Skin of body (tissue), 2 donors: ENCODE results near the gene PHLDB2. TPM values are rescaled to one million over a fixed set of nuclear protein-coding genes. Genes with fewer than 3 reads are reported as not detected.

Experiments used
- DNase-seq: peaks from one replicate; lab custom pipeline; 2025; lab: John Stamatoyannopoulos, UW
- total RNA-seq: library from RNA; depleted of rRNA; stranded (reverse); fragments of >200 nt; gene quantifications from one replicate; pipeline ENCODE4 v1.2.3, GENCODE V29; 2014

The PHLDB2 gene
- total RNA-seq, 1 donor from 2014 or later: 92.0 TPM

DNA sequence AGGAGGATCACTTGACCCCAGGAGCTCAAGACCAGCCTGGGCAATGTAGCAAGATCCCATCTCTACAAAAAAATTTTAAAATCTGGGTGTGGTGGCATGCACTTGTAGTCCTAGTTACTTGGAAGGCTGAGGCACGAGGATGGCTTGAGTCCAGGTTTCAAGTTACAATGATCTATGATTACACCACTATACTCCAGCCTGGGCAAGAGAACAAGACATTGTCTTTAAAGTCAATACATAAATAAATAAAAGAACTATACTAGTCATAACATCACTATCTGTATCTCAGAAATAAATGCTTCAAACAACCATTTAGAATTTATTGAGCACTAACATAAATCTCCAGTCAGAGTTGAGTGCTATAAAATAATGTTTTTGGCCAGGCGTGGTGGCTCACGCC lies 8.5 kb upstream of the PHLDB2 start:
- DNase-seq: no peak

DNA sequence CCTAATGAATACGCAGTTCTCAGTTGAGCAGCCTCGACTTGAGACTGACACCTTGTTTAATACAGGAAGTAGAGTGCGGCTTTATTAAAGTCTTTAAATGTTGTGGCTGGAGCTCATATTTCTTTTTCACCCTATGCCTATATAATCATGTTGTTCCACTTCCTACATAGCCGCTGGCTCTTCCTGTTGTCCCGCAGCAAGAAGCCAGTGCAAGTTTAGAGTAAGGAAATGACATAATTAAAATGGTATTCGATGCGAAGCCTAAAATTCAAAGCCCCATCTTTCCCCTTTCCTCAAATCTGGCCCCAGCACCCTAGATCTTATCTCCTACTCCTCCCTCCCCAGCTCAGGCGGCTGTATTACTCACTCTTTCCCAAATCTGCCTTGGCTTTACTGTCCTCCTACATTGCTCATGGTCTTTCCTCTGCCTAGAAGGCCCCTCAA lies 7.5 kb upstream of the PHLDB2 start:
- peak; percentile 73 for DNase-seq

DNA sequence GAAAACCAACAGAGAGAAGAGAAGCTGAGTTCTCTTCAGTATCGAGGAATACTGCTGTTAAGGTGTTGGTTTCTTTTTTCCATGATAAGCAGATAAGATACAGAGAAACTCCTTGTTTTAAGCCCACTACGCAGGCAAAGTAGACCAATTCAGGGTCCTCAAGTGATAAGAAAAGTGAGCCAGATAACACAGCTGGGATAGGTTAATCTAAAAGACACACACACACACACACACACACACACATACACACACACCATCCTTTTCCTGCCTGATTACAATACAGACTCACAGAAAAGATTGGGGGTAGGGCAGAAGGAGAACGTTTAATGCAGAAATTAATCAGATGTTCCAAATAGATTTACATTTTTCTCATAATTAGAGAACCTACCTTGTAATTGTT lies 6.5 kb upstream of the PHLDB2 start:
- no peak for DNase-seq

DNA sequence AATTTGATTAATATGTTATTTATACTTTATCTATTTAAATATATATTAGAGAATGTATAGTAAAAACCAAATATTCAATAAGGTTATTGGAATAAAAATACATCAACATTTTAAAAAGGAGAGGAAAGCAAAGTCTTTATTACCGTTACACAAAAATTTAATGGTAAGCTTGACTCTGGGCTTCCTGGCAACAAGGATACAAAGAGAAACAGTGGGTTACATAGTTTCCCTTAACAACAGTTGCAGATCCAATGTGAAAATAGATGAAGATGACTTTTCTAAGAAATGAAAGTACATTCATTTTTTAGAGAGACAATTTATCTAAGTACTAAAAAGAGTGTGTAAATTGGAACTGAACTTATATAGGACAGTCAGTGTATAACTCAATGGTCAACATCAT lies 6.0 kb upstream of the PHLDB2 start:
- DNase-seq: no peak

DNA sequence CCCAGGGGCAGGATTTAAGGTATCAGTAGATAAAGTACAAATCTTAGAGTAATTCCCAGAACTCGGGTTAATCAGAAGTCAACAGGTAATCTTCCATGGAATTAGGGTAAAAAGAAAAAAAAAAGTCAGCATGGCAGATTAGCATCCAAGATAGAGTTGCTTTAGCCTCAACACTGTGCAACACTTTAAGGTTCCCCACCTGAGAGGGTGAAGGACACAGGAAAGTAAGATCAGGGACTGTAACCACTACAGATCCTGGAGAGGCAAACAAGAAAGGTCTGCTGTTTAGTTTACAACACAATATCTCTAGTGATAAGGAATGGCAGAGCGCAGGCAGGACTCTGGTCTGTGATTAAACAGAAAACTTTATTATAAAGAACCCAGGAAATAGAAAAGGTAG lies 4.1 kb upstream of the PHLDB2 start:
- no peak for DNase-seq

DNA sequence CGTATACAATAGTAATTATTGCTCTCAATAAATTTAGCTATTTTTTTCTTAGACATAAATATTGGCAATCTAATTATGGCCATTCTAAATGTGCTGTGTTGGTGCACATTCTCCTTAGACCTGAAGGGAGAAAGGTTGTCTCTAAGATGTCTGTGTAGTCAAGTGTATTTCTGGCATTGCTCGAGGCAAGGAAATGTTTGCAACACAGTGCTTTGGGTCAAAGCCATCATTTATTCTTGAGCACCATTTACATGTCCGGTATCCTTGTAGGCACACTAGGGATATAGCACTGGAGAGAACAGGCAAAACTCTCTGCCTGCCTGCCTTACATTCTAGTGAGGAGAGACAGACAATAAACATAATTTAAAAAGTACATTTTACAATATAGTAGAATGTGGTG lies 2.6 kb upstream of the PHLDB2 start:
- no peak for DNase-seq

DNA sequence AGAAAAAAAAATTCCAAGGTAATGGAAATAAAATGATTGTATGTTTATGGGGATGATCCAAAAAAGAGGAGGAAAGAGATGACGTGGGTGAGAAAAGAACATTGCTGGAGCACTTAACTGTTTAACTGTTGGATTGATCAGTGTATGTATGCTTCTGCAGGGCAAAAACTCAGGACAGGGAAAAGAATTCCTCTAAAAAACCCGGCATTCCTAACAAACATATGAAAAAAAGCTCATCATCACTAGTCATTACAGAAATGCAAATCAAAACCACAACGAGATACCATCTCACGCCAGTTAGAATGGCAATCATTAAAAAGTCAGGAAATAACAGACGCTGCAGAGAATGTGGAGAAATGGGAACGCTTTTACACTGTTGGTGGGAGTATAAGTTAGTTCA lies 1.6 kb upstream of the PHLDB2 start:
- no peak for DNase-seq

DNA sequence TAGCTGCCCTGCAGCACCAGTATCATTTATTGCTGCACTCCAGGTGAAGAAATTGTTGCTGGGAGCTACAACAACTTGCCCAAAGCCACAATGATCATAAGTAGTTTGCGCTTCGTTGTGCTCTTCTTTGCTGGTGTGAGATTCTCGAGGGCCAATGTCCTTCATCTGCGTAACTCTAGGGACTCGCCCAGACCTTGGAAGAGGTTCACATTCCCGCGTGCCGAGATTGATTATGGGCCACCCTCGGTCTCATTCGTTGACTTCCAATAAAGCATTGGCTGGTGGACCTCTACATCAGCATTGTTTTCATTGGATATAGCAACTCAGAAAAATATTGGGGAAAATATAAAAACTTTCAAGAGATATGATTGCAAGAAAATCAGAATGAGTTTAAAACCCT lies 423 bp upstream of the PHLDB2 start:
- DNase-seq: no peak

DNA sequence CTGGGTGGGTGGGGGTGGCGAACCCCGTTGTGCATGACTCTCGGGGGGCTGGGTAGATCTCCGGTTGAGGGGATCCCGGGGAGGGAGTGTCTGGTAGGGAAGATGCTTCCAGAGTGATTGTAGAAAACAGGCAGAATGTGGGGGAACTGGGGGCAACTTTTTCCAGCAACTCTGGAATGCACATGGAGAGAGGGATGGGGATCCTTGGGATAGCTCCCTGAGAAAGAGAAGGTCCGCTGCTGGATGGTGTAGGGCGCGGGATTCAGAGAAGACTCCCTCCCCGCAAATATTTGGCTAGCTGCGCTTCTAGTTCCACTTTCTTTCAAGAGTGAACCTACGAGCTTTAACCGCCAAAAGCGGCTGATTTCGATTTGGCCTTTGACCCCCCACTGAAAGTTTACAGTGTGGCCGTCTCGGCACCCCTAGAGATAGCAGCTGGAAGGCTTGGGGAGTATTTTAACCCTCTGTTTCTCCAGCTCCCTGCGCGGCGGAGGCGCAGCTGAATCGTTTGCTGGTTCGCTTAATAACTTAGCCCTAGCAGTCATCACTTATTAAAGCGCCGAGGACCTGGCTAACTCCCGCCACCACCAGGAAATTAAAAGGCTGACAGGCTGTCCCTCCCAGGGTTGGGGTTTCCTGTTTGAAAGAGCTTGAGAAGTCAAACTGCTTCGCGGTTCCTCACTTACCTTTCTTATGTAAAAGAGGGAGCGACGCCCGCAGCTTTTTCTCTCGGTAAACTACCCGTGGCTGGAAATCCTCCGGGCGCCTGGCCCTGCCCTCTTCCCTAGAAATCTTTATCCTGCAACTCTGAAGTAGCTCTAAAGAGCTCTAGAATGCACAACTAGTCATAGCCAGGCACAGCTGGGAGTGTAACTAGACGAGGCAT lies 1.2 kb downstream of the PHLDB2 start:
- DNase-seq: peak; percentile 86

DNA sequence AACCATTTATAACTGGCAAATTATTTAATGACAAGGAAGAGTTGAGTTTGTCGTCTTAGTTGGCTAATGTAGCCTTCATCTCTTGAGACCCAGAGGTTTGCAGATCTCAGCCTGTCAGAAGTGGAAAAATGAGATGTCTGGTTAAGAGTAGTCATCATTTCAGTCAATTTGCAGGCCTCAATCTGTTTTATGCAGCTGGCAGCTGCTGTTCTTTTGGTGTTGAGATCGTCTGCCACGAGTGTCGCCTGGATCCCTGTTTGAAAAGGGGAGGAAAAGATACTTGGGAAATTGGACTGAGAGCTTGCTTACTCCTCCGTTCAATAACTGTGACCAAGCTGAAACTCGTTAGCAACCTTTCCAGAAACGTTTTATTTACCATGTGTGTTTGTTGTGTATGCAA lies 2.3 kb downstream of the PHLDB2 start:
- peak; percentile 3 for DNase-seq

DNA sequence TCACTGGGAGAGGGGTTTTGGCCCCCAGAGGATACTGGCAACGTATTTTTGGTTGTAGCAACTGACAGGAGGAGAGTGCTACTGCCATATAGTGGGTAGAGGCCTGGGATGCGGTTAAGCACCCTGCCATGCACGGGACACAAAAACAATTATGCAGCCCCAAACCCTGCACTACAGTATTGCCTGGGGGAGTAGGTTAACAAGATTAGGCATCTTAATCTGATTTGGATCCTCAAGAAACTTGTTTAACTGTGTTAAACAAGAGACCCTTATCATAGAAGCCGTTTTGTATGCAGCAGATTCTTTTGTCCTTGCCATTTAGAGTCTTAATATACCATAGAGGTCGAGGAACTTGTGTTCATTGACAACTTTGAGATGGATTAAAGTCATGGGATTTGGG lies 3.4 kb downstream of the PHLDB2 start:
- DNase-seq: no peak

DNA sequence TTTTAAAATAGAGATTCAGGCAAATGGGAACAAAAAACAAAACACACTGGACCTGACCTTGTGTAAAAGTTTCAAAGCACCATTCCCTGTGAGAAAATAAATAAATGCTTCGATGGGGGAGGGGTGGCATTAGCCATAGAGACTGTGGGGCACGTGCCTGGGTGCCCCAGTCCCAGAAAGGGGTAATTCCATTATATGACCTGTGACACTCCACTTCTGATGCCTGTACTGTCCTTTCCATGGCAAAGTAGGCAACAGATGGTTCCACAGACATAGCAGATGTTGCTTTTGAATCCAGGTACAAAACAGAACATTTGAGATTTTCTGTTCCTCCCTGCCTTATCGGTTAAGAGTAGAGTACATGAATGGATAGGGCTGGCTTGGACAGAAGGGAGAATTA lies 3.9 kb downstream of the PHLDB2 start:
- no peak for DNase-seq

DNA sequence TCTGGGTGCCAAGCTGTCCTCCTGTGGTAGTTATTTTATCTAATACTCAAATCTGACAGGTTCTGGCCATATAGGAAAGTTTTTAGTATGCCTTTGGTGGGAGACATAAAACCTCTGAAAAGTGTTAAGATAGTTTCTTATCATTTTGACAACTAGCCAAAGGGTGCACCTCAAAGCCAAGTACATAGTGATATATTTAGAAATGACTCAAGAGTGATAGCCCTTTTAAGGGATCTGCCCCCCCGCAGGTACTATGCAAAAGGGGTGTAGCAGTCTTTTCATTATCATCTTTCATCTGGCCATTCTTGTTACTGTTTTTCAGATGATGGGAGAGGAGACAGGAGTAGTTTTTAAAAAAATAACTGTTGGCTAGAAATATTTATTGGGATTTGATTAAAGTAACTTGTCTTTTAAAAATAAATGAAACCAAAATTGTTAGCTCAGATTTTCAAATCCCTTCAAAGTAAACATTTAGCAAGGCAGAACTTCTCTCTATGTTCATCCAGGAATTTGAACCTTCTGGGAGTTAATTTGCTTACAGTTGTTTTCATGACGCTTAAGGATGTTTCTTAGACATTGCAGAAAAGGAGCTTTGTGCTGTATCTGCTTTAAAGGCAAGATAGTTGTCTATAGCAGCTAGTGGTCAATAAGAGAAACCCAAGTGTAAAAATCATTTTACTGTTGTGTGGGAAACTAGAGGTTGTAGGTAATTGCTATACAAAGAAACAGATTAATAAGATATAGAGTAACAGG lies 5.1 kb downstream of the PHLDB2 start:
- DNase-seq: no peak

DNA sequence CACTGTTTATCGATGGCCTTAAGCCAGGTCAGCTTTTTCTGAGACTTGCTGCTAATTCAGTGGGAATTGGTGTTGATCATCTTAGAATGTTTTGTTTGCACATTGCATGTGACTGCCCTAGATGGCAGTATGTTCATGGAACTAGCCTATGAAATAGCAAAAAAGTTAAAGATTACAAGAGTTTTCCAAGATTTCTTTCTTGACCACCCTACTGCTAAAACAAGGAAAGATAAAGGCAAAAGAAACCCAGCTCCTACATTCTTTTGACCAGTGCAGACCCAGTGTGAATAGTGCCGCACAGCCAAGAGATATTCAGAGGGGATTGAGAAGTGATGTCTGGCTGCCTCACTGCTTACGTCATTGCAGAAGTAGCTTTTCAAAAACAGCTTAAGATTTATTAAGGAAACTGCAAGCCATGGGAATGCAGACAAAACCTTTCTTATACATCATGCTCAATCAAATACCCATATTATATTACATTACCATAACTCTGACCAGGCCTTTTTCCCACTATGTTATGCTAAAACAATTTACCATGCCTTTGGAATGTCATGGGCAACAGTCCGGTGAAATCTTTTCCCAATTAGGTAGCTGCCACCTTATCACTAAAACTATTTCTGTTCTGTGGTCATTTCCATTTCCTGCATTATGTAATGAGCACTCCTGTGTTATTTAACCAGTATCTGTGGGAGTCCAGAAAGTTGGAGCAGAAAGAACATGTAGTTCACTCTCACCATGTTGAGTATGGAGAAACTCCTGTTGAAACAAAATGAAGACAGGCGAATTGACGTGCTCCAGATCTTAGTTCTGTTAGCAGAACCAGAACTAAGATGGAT lies 6.0 kb downstream of the PHLDB2 start:
- DNase-seq: peak; percentile 86

DNA sequence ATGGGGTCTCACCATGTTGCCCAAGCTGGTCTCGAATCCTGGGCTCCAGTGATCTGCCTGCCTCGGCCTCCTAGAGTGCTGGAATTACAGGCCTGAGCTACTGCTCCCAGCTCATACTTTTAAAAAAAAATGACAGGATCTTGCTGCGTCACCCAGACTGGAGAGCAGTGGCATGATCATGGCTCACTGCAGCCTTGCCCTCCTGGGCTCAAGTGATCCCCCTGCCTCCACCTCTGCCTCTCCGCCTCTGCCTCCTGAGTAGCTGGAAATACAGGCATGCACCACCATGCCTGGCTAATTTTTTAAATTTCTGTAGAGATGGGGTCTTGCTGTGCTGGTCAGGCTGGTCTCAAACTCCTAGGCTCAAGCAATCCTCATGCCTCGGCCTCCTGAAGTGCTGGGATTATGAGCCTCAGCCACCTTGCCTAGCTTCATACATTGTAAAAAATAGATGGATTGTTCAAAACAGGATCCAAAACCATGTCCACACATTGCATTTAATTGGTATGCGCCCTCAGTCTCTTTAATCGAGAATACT lies 8.9 kb downstream of the PHLDB2 start:
- no peak for DNase-seq

DNA sequence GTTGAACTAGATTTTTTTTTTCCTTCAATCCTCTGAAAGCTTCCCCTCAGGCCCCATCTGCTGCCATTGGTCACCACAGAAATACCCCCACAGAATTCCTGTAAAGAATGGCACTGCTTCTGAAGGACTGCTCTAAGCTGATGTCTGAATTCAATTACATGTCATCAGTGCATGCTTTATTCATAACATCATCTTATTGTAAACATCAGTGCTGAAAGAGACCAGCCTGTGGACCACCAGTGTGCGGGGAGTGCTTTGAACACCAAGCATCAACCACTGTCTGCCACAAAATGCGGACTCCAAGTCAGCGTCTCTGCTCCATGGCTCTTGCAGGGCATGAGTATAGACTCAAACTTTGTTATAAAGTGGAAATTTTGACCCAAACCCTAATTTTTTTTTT lies 11.6 kb downstream of the PHLDB2 start:
- DNase-seq: peak; percentile 69

DNA sequence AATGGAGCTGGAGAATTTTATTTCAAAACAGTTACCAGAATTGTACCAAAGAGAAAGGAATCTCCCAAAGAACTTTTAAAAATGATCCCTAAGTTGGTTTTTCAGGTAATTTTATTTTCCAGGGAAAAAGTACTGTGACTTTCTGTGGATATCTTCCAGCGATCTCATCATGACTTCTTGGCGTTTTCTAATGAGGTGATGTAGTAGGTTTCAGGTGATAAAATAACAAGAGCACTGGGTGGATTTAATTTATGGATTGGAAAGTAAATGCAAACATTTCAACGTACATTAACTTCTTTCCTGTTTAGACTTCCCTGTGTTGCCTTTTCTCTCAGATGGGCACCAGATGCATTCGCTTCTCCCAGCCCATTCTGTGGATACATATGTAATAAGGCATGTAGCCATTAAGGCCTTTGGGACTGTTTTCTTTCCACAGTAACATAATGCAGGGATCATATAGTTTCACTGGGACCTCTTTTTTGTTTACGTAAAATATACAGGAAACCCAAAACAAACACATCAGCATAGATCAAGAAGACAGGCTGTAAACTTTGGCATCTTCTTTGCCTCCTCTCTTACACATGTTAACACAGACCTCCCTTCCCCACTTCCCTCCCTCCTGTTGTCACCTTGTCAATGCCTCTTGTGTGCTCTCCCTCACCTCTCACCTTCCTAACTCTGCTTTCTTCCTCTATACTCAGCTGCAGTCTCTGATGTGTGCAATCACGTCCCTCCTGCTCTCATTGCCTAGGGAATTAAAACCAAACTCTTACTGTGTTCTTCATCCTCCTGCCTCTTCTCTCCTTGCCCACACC lies 13.0 kb downstream of the PHLDB2 start:
- DNase-seq: peak; percentile 44

DNA sequence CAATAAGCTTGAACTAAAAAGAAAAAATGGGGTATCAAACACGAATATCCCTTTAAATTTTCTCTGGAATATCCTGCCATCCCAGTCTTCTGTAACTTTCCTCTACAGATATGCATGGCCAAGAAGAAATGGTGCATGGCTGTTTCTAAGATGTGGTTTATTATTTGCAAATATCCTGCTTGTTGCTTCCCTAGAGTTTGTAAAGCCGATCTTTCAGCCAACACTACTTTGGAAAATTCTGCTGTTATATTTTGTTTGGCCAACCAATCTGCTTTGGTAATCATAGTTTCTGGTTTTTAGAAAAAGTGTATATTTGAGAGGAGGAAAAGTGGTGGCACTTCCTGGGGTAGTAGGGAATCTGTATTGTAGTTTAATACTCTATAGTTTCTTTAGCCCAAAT lies 13.9 kb downstream of the PHLDB2 start:
- DNase-seq: no peak

DNA sequence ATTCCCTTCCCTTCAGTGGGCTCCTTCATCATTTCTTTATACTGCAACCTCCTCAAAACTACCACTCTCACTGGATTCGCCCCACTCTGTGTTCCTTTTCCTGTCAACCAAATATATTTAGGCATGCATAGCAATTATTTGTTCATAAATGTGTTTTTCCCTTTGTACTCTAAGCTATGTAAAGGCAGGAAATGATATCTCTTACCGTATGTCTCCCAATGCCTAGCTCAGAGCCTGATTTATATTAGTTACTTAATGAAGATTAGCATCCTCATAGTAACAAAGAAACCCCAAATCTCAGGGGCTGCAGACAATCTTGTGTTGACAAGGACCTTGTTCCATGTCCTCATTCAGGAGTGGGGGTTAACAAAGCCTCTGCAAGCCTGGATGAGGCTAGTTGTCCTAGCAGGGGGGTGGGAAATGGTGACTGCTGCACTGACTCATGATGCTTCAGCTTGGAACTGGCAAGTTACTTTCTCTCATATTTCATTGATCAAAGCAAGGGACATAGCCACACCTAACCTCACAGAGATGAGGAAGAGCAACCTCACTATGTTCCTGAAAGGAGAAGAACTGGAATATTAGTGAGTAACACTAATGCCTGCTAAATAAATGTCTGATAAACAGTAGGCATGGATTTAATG lies 15.2 kb downstream of the PHLDB2 start:
- DNase-seq: no peak

DNA sequence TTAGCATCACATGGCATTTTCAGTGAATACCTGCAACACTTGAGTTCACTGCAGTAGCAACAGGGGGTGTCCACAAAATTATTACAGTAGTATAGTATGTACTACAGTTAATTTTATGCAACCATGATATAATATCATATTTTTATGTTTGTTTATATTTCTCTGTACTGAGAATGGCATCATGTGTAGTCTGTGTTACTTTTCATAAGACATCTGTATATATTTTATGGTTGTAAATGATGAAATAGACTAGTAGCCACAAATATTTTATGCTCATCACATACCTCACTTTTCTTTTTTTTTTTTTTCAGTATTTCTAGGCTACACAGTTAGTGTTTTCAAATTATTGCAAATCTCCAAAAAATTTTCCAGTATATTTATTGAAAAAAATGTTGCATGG lies 22.4 kb downstream of the PHLDB2 start:
- DNase-seq: no peak
